GM21515 (cell line): ENCODE results near the gene RAD51B.
"Not testable (repeated sequence)": the region's sequence is repeated elsewhere in the genome, so short reads cannot be mapped to it uniquely, and the experiment has no call there.

Experiments used
- ATAC-seq: cut with Tn5 transposase; IDR thresholded peaks from one replicate; pipeline ENCODE4 v1.9.1; 2021; ENCODE audit not compliant: unreplicated experiment

The RAD51B gene

GRCh38 chr14:68016255-68016914, 196.8 kb downstream of the RAD51B start:
- no peak for ATAC-seq

GRCh38 chr14:68018598-68018997, 199.0 kb downstream of the RAD51B start:
- ATAC-seq = no peak

- no peak for ATAC-seq
These were observed 200.9 kb downstream of the RAD51B start for GRCh38 chr14:68020493-68020892.

- ATAC-seq = no peak
These were observed 201.6 kb downstream of the RAD51B start for GRCh38 chr14:68020999-68021663.

- no peak for ATAC-seq
These were observed 207.7 kb downstream of the RAD51B start for GRCh38 chr14:68027276-68027675.

GRCh38 chr14:68028075-68028474, 208.5 kb downstream of the RAD51B start:
- ATAC-seq = no peak

GRCh38 chr14:68031011-68031410, 211.4 kb downstream of the RAD51B start:
- ATAC-seq = not testable (repeated sequence)

GRCh38 chr14:68032154-68032553, 212.6 kb downstream of the RAD51B start:
- ATAC-seq = no peak

- ATAC-seq = no peak
These were observed 213.9 kb downstream of the RAD51B start for GRCh38 chr14:68033336-68033932.

- no peak for ATAC-seq
These were observed 215.3 kb downstream of the RAD51B start for GRCh38 chr14:68034896-68035295.

GRCh38 chr14:68036202-68036601, 216.6 kb downstream of the RAD51B start:
- ATAC-seq = no peak

GRCh38 chr14:68039593-68039992, 220.0 kb downstream of the RAD51B start:
- ATAC-seq = no peak

- no peak for ATAC-seq
These were observed 221.2 kb downstream of the RAD51B start for GRCh38 chr14:68040633-68041369.

GRCh38 chr14:68041876-68042354, 222.3 kb downstream of the RAD51B start:
- no peak for ATAC-seq

- ATAC-seq = no peak
These were observed 223.1 kb downstream of the RAD51B start for GRCh38 chr14:68042586-68043210.

GRCh38 chr14:68043752-68044151, 224.2 kb downstream of the RAD51B start:
- no peak for ATAC-seq

GRCh38 chr14:68047906-68048305, 228.3 kb downstream of the RAD51B start:
- ATAC-seq = no peak

GRCh38 chr14:68048815-68049214, 229.2 kb downstream of the RAD51B start:
- ATAC-seq = not testable (repeated sequence)

GRCh38 chr14:68050177-68050576, 230.6 kb downstream of the RAD51B start:
- no peak for ATAC-seq

- ATAC-seq = no peak
These were observed 231.6 kb downstream of the RAD51B start for GRCh38 chr14:68051146-68051545.

- ATAC-seq = no peak
These were observed 240.6 kb downstream of the RAD51B start for GRCh38 chr14:68060198-68060597.
